KBM-7 (cell line): ENCODE results near the gene SERPINH1.
"Not testable (repeated sequence)": the region's sequence is repeated elsewhere in the genome, so short reads cannot be mapped to it uniquely, and the experiment has no call there.

ENCODE experiments used
- DNase-seq: peaks from one replicate; pipeline ENCODE4 v3.0.0-alpha.2; 2015
- in situ Hi-C: fragments of 300-500 bp; cut with MboI; formaldehyde crosslinking; loops from 2 replicates; pipeline ENCODE4 v1.14.3; 2020; ENCODE audit warnings: low sequenced_read_pairs, low pct_unique_long_range_greater_than_20kb, mixed read lengths

The SERPINH1 gene

DNA sequence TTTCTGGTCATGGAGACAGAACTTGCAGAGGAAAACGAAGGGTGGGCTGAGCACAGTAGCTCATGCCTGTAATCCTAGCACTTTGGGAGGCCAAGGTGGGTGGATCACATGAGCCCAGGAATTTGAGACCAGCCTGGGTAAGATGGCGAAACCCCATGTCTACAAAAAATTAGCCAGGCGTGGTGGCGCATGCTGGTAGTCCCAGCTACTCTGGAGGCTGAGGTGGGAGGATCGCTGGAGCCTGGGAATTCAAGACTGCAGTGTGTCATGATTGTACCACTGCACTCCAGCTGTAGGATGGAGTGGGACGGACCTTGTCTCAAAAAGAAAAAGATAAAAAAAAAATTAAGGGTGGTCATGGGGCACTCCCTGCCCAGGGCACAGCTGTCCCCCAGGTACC is 5.9 kb downstream of the SERPINH1 start:
- DNase-seq = no peak
- in situ Hi-C loops = no loop called here

DNA sequence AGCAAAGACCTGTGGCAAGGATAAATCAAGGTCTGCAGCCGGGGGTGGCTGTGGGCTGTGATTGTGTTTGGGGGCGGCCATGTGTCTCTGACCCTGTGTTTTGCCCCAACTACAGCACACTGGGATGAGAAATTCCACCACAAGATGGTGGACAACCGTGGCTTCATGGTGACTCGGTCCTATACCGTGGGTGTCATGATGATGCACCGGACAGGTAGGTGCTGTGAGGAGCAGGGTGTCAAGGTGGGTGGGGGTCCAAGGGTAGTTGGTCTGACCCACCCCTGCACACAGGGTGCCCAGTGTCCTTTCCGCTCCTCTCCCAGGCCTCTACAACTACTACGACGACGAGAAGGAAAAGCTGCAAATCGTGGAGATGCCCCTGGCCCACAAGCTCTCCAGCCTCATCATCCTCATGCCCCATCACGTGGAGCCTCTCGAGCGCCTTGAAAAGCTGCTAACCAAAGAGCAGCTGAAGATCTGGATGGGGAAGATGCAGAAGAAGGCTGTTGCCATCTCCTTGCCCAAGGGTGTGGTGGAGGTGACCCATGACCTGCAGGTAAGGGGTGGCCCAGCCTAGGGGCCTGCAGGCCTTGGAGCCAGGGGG is 6.7 kb downstream of the SERPINH1 start:
- in situ Hi-C loops = no loop called here
- DNase-seq = no peak

- in situ Hi-C loops = no loop called here
- DNase-seq = no peak
Measured at GRCh38 chr11:75570559-75571139, 8.6 kb downstream of the SERPINH1 start.

- in situ Hi-C loops = no loop called here
- no peak for DNase-seq
Measured at GRCh38 chr11:75571625-75572024, 9.6 kb downstream of the SERPINH1 start.

- in situ Hi-C loops = no loop called here
Measured at GRCh38 chr11:75572744-75573143, 10.7 kb downstream of the SERPINH1 start.

GRCh38 chr11:75574698-75575602 is 12.9 kb downstream of the SERPINH1 start:
- in situ Hi-C loops = no loop called here
- DNase-seq = no peak

More at GRCh38 chr11:75572744-75573143, 10.7 kb downstream of the SERPINH1 start:
- DNase-seq = no peak

DNA sequence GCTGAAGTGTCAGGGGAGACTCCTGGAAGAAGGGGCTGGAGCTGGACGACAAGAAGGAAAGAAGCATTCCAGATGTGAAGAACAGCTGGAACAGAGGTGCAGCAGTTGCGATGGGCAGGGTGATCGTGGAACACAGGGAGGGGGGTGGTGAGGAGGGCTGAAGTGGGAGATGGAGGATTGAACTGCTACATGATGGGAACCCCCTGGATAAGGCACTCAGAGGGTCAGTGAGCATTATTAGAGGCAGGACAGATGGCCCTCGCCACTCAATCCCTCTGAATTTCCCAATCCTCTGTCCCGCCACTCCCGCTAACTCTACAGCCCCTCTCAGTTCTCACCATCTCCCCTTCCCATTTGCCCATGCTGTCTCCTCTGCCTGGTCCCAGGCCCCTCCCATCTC is 14.0 kb downstream of the SERPINH1 start:
- in situ Hi-C loops = no loop called here
- DNase-seq = no peak

DNA sequence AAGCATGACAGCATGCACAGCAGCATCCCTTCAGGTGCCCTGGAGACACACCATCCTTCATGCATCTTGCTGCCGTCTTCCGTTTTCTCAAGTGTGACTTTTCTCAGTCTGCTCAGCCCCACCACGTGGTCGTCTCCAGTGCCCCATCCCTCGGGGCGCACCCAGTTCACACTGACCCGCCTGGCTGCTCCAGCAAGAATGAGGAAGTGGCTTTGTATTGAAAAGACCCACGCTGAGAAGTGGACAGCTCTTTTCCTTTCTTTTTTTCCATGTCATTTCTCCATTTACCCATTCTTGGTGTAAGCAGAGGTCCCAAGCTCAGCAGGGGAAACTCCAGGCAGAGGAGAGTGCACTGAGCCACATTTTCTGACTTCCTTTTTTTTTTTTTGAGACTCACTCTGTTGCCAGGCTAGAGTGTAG is 14.5 kb downstream of the SERPINH1 start:
- in situ Hi-C loops = no loop called here

GRCh38 chr11:75577207-75577606 is 15.2 kb downstream of the SERPINH1 start:
- no peak for DNase-seq
- in situ Hi-C loops = no loop called here

More for the DNA sequence above, 14.5 kb downstream of the SERPINH1 start:
- peak; percentile 89 for DNase-seq

DNA sequence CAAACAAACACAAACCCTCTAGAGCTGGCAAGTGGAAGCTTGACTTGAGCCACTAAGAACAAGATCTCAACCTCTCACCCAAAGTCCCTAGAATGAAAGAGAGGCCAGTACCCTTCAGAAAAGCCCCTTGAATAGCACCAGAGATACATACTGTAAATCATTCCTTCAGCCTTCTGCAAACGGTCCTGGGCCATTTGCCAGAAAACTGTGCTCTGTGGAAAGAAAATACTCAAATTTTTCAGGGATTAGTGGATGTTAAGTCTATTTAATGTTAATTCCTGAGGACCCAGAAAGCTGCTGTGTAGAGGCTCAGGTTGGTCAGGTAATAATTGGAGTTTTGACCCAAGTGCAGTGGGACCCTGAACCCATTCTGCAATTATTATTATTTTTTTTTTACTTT is 16.9 kb downstream of the SERPINH1 start:
- in situ Hi-C loops = no loop called here
- no peak for DNase-seq

DNA sequence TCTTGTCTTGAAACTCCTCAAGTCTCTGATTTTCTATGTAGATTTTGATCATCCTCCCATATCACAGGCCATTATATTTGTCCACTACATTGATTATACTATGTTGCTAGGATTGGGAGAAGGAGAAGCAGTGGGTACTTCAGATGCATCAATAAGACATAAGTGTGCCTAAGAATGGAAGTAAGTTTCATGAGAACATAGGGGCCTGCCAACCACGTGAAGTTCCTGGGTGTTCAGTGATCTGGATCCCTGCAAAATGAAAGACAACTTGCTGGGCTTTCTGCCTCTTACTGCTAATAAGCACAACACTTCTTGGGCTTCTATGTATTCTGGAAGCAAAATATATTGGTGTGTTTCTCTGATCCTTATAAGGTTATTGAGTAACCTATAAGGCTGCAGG is 17.8 kb downstream of the SERPINH1 start:
- DNase-seq = no peak

DNA sequence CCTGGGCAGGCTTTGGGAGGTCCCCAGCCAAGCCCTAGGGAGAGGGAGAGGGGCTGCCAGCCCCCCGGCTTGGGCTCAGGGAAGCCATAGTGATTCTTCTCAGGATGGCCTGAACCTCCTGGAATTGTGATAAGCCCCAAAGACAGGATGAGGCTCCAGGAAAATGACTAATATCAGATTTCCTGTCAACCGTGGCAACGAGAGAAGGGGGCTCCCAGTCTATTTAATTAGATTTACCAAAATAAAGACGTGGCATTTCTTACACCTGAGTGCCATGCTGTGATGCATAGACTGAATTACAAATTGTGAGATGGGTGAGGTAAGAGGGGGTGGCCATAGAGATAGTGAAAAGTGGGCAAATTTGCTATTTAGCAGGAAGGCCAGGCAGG is 20.4 kb downstream of the SERPINH1 start:
- in situ Hi-C loops = no loop called here
- no peak for DNase-seq

More for the DNA sequence above, 17.8 kb downstream of the SERPINH1 start:
- in situ Hi-C loops = no loop called here

DNA sequence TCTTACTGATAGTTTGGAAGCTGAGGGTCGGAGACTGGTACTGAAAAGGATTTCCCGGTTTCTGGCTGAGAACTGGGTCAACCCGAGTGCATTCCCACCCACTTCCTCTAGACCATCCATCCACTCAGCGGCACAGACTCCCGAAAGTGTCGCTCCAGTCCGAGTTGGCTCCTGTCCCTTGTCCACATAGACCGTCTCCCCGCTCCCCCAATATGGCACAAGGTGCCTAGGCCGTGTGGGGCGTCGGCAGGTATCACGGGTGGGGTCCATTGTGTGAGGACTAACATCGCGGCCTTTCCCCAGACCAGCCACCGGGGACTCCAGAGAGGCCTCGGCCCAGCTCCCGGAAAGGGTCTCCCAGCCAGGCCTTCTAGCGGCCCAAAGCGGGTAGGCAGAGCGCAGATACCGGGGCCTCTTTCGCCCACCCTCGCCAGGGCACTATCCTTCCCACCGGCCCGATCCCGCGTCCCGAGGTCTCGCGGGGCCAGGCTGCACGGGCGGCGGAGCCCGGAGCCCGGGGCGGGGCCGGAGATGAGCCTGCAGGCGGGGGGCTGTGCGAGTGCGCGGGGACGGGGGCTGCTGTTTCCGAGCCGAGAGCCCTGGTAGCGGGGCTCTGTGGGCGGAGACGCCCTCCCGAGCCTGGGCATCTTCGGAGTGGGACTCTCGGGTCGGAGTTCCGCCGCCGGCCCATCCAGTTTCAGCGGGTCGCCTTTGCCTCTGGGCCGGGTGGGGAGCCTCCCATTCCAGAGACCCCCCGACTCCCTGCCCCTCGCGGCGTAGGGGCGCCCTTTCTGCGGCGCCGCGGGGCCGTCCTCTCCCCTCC is 21.1 kb downstream of the SERPINH1 start:
- peak; percentile 76 for DNase-seq

GRCh38 chr11:75583718-75584658 is 21.9 kb downstream of the SERPINH1 start:
- in situ Hi-C loops = no loop called here

More for the DNA sequence above, 21.1 kb downstream of the SERPINH1 start:
- in situ Hi-C loops = no loop called here

DNA sequence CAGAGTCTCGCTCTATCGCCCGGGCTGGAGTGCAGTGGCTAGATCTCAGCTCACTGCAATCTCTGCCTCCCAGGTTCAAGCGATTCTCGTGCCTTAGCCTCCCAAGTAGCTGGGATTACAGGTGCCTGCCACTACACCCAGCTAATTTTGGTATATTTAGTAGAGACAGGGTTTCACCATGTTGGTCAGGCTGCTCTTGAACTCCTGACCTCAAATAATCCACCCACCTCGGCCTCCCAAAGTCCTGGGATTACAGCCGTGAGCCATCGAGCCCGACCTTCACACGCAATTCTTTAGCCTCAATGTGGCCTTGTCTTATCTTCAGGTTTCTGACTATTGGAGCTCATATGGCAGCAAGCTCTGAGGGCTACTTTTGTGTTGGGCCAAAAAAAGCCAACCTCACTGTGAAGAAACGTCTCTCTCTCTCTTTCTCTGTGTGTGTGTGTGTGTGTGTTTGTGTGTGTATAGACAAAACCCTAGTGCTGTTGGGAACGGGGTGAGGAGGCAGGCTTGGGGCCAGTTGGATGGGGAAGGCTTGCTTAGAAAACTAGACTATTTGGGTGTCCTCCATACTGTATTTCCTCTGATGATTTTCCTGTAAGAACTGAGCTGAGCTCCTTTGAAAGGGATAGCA is 22.7 kb downstream of the SERPINH1 start:
- DNase-seq, in situ Hi-C loops: not testable (repeated sequence)

More at GRCh38 chr11:75583718-75584658, 21.9 kb downstream of the SERPINH1 start:
- peak; percentile 73 for DNase-seq

DNA sequence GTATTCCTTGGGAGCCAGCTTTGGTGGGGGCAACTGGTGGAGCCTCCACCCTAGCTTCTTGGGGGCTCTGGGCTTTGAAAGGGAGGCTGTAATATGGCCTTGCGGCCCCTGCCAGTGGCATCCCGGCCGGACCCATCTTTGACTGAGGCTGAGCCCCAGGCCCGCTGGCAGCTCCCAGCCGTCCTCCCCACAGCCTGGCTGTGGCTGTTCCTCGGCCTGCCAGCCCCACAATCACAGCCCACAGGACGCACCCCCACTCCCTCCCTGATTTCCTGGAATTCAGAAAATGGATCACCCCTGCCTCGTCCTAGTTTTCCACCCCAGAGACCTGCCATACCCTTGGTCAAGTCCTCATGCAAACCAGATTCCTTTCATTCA is 23.2 kb downstream of the SERPINH1 start:
- no peak for DNase-seq

GRCh38 chr11:75586395-75586794 is 24.3 kb downstream of the SERPINH1 start:
- in situ Hi-C loops = no loop called here
- DNase-seq = no peak

More for the DNA sequence above, 23.2 kb downstream of the SERPINH1 start:
- in situ Hi-C loops = no loop called here

- DNase-seq = no peak
- in situ Hi-C loops = no loop called here
Measured at GRCh38 chr11:75588051-75588481, 26.0 kb downstream of the SERPINH1 start.
